NCI-H226 (cell line): ENCODE measurements around the gene TTC23.

Experiments used
- DNase-seq: peaks from one replicate; pipeline ENCODE4 v3.0.0-alpha.2; 2015

The TTC23 gene

GRCh38 chr15:99134317-99134821 lies 115.0 kb downstream of the TTC23 start:
- DNase-seq: no peak

- no peak for DNase-seq
These were observed 116.6 kb downstream of the TTC23 start for GRCh38 chr15:99132634-99133287.

- no peak for DNase-seq
These were observed 117.3 kb downstream of the TTC23 start for GRCh38 chr15:99132122-99132521.

GRCh38 chr15:99131441-99132023 lies 117.8 kb downstream of the TTC23 start:
- no peak for DNase-seq

GRCh38 chr15:99130765-99131440 lies 118.5 kb downstream of the TTC23 start:
- DNase-seq: no peak

GRCh38 chr15:99130314-99130713 lies 119.1 kb downstream of the TTC23 start:
- DNase-seq: no peak

- DNase-seq: no peak
These were observed 119.7 kb downstream of the TTC23 start for GRCh38 chr15:99129644-99130043.

GRCh38 chr15:99128411-99128810 lies 121.0 kb downstream of the TTC23 start:
- DNase-seq: no peak

- no peak for DNase-seq
These were observed 121.6 kb downstream of the TTC23 start for GRCh38 chr15:99127773-99128172.

GRCh38 chr15:99126930-99127329 lies 122.5 kb downstream of the TTC23 start:
- DNase-seq: no peak

- DNase-seq: no peak
These were observed 123.2 kb downstream of the TTC23 start for GRCh38 chr15:99126131-99126588.

GRCh38 chr15:99125061-99125891 lies 124.1 kb downstream of the TTC23 start:
- DNase-seq: no peak

GRCh38 chr15:99124641-99125040 lies 124.7 kb downstream of the TTC23 start:
- DNase-seq: no peak

- DNase-seq: peak; percentile 89
These were observed 125.5 kb downstream of the TTC23 start for GRCh38 chr15:99123713-99124451.

- no peak for DNase-seq
These were observed 126.3 kb downstream of the TTC23 start for GRCh38 chr15:99122831-99123712.

- DNase-seq: no peak
These were observed 127.5 kb downstream of the TTC23 start for GRCh38 chr15:99121691-99122410.

GRCh38 chr15:99121207-99121606 lies 128.2 kb downstream of the TTC23 start:
- DNase-seq: no peak

- DNase-seq: no peak
These were observed 129.2 kb downstream of the TTC23 start for GRCh38 chr15:99120050-99120777.

GRCh38 chr15:99118801-99119546 lies 130.4 kb downstream of the TTC23 start:
- no peak for DNase-seq
